Heart right ventricle (tissue), 16 donors: ENCODE results near the gene EGFL7. TPM values are rescaled to one million over a fixed set of nuclear protein-coding genes. Genes with fewer than 3 reads are reported as not detected.

Source experiments
- ATAC-seq, 8 donors: fragments of 200-7000 bp; cut with Tn5 transposase; one replicate each; pipeline ENCODE4 v1.9.1; 2020; ENCODE audit warnings: mild to moderate bottlenecking in 8 of 8, moderate library complexity in 8 of 8, moderate number of reproducible peaks in 1 of 8
- DNase-seq, 2 donors: peaks; one replicate each; pipeline ENCODE4 v3.0.0-alpha.2; 2020
- H3K27ac ChIP-seq, 10 donors: fragments of 200-600 bp; sonication (generic) in 2 of 10; one replicate each; pipeline versions ENCODE4 v1.5.0 to v1.8.0; 2020 to 2022; ENCODE audit warnings: mild to moderate bottlenecking in 3 of 10
- H3K27me3 ChIP-seq, 7 donors: fragments of 200-600 bp; one replicate each; pipeline ENCODE4 v1.8.0; 2021 to 2022; ENCODE audit warnings: mild to moderate bottlenecking in 2 of 7
- H3K36me3 ChIP-seq, 9 donors: fragments of 200-600 bp; sonication (generic) in 1 of 9; one replicate each; pipeline versions ENCODE4 v1.5.0 to v1.8.0; 2020 to 2022; ENCODE audit warnings: mild to moderate bottlenecking in 2 of 9
- H3K4me1 ChIP-seq, 9 donors: fragments of 200-600 bp; sonication (generic) in 1 of 9; one replicate each; pipeline versions ENCODE4 v1.5.0 to v1.8.0; 2020 to 2022; ENCODE audit warnings: mild to moderate bottlenecking in 4 of 9
- H3K4me3 ChIP-seq, 10 donors: fragments of 200-600 bp; sonication (generic) in 2 of 10; one replicate each; pipeline versions ENCODE4 v1.5.0 to v1.8.0; 2020 to 2022; ENCODE audit warnings: mild to moderate bottlenecking in 7 of 10, moderate library complexity in 2 of 10
- H3K9me3 ChIP-seq, 11 donors: fragments of 200-600 bp in 10 of 11; sonication (generic) in 2 of 11; one replicate each; pipeline versions ENCODE4 v1.5.0 to v1.8.0; 2013 to 2022; ENCODE audit warnings: mild to moderate bottlenecking in 2 of 11, control low read depth in 1 of 11, moderate library complexity in 1 of 11
- CTCF ChIP-seq, 9 donors: fragments of 200-600 bp; sonication (generic) in 2 of 9; IDR thresholded peaks; one replicate each; pipeline versions ENCODE4 v1.5.0 to v1.8.0; 2021 to 2022; ENCODE audit warnings: antibody characterized with exemption in 9 of 9, mild to moderate bottlenecking in 5 of 9, moderate library complexity in 1 of 9
- WGBS, 2 donors: extraction: QIAGEN DNeasy Blood & Tissue Kit; methylation state at CpG; one replicate each; pipeline ENCODE4 v1.1.7; 2013; ENCODE audit warnings: inconsistent platforms in 1 of 2; 5-methylcytosine and 5-hydroxymethylcytosine counted together
- intact Hi-C, 10 donors: fragments of 100-400 bp; cut with DNase I; formaldehyde crosslinking; loops; one replicate each; pipeline versions ENCODE4 v1.11.1 to v1.14.2; 2022
- polyA plus RNA-seq, 2 donors: library from polyadenylated mRNA; stranded (reverse); fragments of 200-250 nt; gene quantifications; one replicate each; pipeline ENCODE4 v1.2.3, GENCODE V29; 2013
- total RNA-seq, 10 donors: library from RNA; stranded (reverse); fragmentation: NEBNext Ultra II Directional in 3 of 10; extraction: Animal tissue kit (Norgen Biotek cat#: 25700) in 3 of 10; gene quantifications; one replicate each; pipeline versions ENCODE4 v1.2.1 to v1.2.4, GENCODE V29; 2021 to 2023
- donor health status: Arrhythmogenic right ventricular cardiomyopathy.
- donor health status: ischemic (EF 13 %, LVEDD 7.1; RV severe dilation, severe dysfunction).
- donor health status: healthy with polysubstance abuse.
- donor health status: DM: no; HTN: yes; CAD: no.
- donor health status: DM: no; HTN: no; CAD: no.
- donor health status: ischemic (EF 25% LVEDD 6.9; RV normal size, moderate dysfunction).
- donor health status: ischemic (EF 25% LVEDD 5.7; RV mildly dilated, moderate dysfunction).
- donor health status: healthy.
- donor health status: DM: yes; HTN: yes; CAD: no.
- donor health status: Ischemic cardiomyopathy.
- donor health status: ischemic (EF 35%, LVEDD 5.7; RV mildly dilated, moderate dysfunction).
- donor health status: nonischemic (EF 11% LVEDD 7.7; RV severe dilation, severe dysfunction).
- donor health status: DM: yes; HTN: yes; CAD: no.
- donor health status: PGD.
- donor health status: ischemic (EF 29% LVEDD 5.4; RV normal size, mild dysfunction).
- donor health status: nonischemic (EF 23%, LVEDD 6.1; RV moderate dilation, normal function).

EGFL7 gene
- total and polyA plus RNA-seq, 12 donors, result 68.6 to 377 (median 101) TPM

- WGBS, 2 donors, result 89 to 91% methylated on average over 26 of the region's 26 CpGs
- DNase-seq (peak in 1 of 2 donors; percentile 9), ATAC-seq (no peak)
- Histone ChIP-seq H3K4me3 (no peak overlapping the region), H3K27ac (peak overlapping the region in 2 of 10 donors; percentile 66 to 90), H3K36me3 (no peaks in the 10 kb centered on the region), H3K4me1 (peaks cover 4 to 78% (median 30%) of the 10 kb centered on the region in 9 donors), H3K9me3 (no peaks in the 10 kb centered on the region), H3K27me3 (no peaks in the 10 kb centered on the region)
- intact Hi-C loops, result loop anchor here in 3 of 10 donors (5.0 to 10.0 kb wide), 3 partner anchors 71 to 76 kb away; partner anchors contain the start of gene NOTCH1 (in 2 of the 3)
- no peak for TF ChIP-seq CTCF (IDR thresholded peaks at IDR 0.05)
Observed at GRCh38 chr9:136617746-136618579, 44.8 kb upstream of the EGFL7 start.

- no peaks in the 10 kb centered on the region for H3K9me3 ChIP-seq
- ATAC-seq (peak in 3 of 8 donors; percentile 1 to 5 (median 2)), DNase-seq (peak in 1 of 2 donors; percentile 36)
- intact Hi-C loops, result loop anchor here in 3 of 10 donors (5.0 to 10.0 kb wide), 3 partner anchors 72 to 77 kb away; partner anchors contain the start of gene NOTCH1 (in 2 of the 3)
- TF ChIP-seq CTCF (IDR thresholded peaks at IDR 0.05), result no peak
- H3K27ac ChIP-seq, result peak overlapping the region in 4 of 10 donors; percentile 26 to 90 (median 51)
- no peaks in the 10 kb centered on the region for H3K27me3 ChIP-seq
- no peak overlapping the region for H3K4me3 ChIP-seq
- H3K4me1 ChIP-seq, result peaks cover 4 to 75% (median 30%) of the 10 kb centered on the region in 9 donors
- WGBS, 2 donors, result 79 to 87% methylated on average over 27 of the region's 27 CpGs
- H3K36me3 ChIP-seq, result no peaks in the 10 kb centered on the region
Observed at GRCh38 chr9:136618580-136619547, 43.9 kb upstream of the EGFL7 start.

- 81 to 83% methylated on average over 26 of the region's 26 CpGs for WGBS, 2 donors
- peak; percentile 13 to 24 (median 14) for ATAC-seq
Observed at GRCh38 chr9:136619742-136620440, 42.8 kb upstream of the EGFL7 start.

More at GRCh38 chr9:136619742-136620440, 42.8 kb upstream of the EGFL7 start:
- no peaks in the 10 kb centered on the region for H3K27me3 ChIP-seq
- intact Hi-C loops, result loop anchor here in 5 of 10 donors (5.0 to 10.0 kb wide), 4 partner anchors 55 to 78 kb away; partner anchors contain the start of gene NOTCH1 (in 3 of the 5)
- H3K4me1 ChIP-seq, result peaks cover 8 to 77% (median 30%) of the 10 kb centered on the region in 9 donors
- peak overlapping the region in 4 of 10 donors; percentile 26 to 90 (median 51) for H3K27ac ChIP-seq
- H3K4me3 ChIP-seq, result no peak overlapping the region
- TF ChIP-seq CTCF (IDR thresholded peaks at IDR 0.05), result no peak
- H3K9me3 ChIP-seq, result no peaks in the 10 kb centered on the region
- peak in 1 of 2 donors; percentile 54 for DNase-seq
- H3K36me3 ChIP-seq, result no peaks in the 10 kb centered on the region
